Fibroblast of the aortic adventitia (primary cell): ENCODE results near the gene TRPV6. TPM values are rescaled to one million over a fixed set of nuclear protein-coding genes. Genes with fewer than 3 reads are reported as not detected.

Source experiments
- DNase-seq: peaks from one replicate; pipeline ENCODE4 v3.0.0-alpha.2; 2010; ENCODE audit warnings: low read depth
- H3K4me3 ChIP-seq: 2 replicates; pipeline ENCODE4 v1.5.1; 2011; ENCODE audit warnings: low read depth, mild to moderate bottlenecking, control low read depth, low read length, moderate library complexity
- CTCF ChIP-seq: IDR thresholded peaks from 2 replicates; pipeline ENCODE4 v1.5.1; 2011; ENCODE audit warnings: mild to moderate bottlenecking, low read length, control low read depth, inconsistent platforms; ENCODE audit not compliant: insufficient read depth
- total RNA-seq: library from RNA; depleted of rRNA; stranded (reverse); fragments of >200 nt; gene quantifications from 2 replicates; pipeline ENCODE4 v1.2.3, GENCODE V29; 2012; ENCODE audit warnings: low replicate concordance

TRPV6 gene
- total RNA-seq, 1 donor: not detected

DNA sequence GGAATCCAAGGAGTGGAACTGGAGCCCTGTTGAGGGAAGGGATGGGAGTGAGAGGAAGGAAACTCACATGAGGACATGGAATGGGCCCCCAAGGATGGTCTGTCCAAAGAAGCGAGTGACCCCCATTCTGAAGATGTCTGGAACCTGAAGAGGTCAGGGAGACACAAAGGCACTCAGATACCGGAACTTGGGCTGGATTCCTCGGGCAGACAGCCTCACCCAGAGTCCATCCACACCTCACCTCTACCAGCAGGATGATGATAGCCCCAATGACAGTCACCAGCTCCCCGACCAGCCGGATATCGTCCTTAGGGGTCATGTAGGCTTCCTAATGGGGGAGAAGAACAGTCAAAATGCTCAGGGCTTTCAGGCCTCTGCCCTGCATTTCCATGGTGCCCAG is 10.7 kb downstream of the TRPV6 start:
- TF ChIP-seq CTCF: no peak
- no peak for DNase-seq
- H3K4me3 ChIP-seq: no peak overlapping the region

GRCh38 chr7:142874409-142874808 is 11.1 kb downstream of the TRPV6 start:
- no peak for TF ChIP-seq CTCF
- no peak overlapping the region for H3K4me3 ChIP-seq

GRCh38 chr7:142873871-142874270 is 11.7 kb downstream of the TRPV6 start:
- no peak overlapping the region for H3K4me3 ChIP-seq
- DNase-seq: no peak
- no peak for TF ChIP-seq CTCF

More at GRCh38 chr7:142874409-142874808, 11.1 kb downstream of the TRPV6 start:
- DNase-seq: no peak

- peak; percentile 7 for DNase-seq
- peak; percentile 53 for TF ChIP-seq CTCF
- no peak overlapping the region for H3K4me3 ChIP-seq
Observed at GRCh38 chr7:142873281-142873784, 12.2 kb downstream of the TRPV6 start.

DNA sequence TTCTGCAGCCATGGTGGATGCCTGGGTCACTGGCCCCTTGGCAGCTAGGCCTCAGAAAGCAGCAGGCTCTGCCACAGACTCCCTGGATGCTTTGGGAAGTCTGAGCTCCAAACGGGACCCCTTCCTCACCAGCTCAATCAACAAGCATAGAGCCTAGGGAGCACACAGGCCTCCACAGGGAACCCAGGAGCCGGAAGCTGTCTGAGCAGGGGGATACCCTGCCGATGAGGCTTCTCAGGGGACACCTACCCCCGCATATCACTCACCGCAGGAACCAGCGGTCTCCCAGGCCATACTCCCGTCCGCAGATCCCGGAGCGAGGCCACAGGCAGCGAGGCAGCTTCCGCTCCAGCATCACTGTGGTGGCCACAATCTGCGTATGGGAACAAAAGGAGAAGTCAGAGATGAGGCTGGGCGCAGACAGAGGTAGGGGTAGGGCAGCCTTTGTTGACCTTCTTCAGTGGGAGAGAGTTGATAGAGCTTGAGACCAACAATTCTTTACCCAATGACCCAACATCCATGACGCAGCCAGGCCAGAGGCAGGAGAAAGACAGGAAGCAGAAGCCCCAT is 13.4 kb downstream of the TRPV6 start:
- no peak for DNase-seq
- no peak for TF ChIP-seq CTCF
- H3K4me3 ChIP-seq: no peak overlapping the region

DNA sequence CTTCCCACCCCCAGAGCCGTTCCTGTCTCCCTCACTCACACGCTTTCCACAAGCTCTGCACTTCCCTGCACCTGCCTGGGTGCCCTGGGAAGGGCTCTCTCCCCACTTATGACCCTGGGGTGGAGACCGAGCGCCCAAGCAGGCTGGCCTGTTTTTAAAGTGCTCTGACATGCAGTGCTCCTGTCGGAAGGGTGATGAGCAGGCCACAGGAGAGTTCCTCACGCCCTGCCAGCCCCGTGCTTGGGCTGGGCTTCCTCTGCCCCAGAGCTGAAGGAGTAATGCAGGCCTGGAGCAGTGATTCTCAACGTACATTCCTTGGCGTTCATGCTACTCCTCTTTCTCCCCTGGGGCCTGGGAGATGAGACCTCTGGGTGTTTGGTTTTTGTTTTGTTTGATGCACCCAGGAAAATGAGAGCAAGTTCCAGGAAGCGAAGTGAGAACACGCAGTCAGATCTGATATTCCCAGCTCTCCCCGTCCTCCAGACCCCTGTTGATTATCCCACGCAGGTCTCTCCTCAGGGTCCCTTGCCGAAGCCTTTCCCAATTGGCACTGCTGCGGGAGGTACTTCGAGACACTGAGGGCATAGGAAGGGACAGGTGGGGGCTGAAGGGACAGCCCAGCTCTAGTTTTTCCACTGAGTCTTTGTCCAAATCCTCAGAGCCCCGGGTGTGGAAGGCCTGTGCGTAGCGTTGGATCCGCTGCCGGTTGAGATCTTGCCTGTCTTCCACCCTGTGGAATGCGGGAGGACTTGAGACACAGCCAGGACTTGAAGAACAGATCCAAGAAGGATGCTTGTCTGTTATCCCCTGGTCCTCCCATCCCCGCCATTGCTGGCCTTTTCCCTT is 14.1 kb downstream of the TRPV6 start:
- no peak for TF ChIP-seq CTCF
- no peak for DNase-seq
- H3K4me3 ChIP-seq: no peak overlapping the region
